Neural progenitor cell (in vitro differentiated cells): ENCODE data around the gene TMIGD3. TPM values are rescaled to one million over a fixed set of nuclear protein-coding genes. Genes with fewer than 3 reads are reported as not detected.

ENCODE experiments used
- DNase-seq: peaks from one replicate; pipeline ENCODE4 v3.0.0-alpha.2; 2016; ENCODE audit warnings: low spot score
- H2AFZ ChIP-seq: fragments of 200-600 bp; sonication (generic); replicated peaks from 2 replicates; pipeline ENCODE4 v1.6.1; 2016; ENCODE audit warnings: antibody characterized with exemption
- H3F3A ChIP-seq: fragments of 200-600 bp; sonication (generic); 2 replicates; pipeline ENCODE4 v1.6.1; 2016; ENCODE audit warnings: antibody characterized with exemption, low read depth
- H3K27ac ChIP-seq: fragments of 200-600 bp; sonication (generic); 2 replicates; pipeline ENCODE4 v1.5.1; 2016; ENCODE audit warnings: mild to moderate bottlenecking
- H3K27me3 ChIP-seq: fragments of 200-600 bp; sonication (generic); 2 replicates; pipeline ENCODE4 v1.6.1; 2016; ENCODE audit warnings: mild to moderate bottlenecking, moderate library complexity
- H3K36me3 ChIP-seq: fragments of 200-600 bp; sonication (generic); 2 replicates; pipeline ENCODE4 v1.5.1; 2016
- H3K4me1 ChIP-seq: fragments of 200-600 bp; sonication (generic); 2 replicates; pipeline ENCODE4 v1.6.1; 2016; ENCODE audit warnings: mixed run types
- H3K4me2 ChIP-seq: fragments of 200-600 bp; sonication (generic); 2 replicates; pipeline ENCODE4 v1.6.1; 2016
- H3K4me3 ChIP-seq: fragments of 200-600 bp; sonication (generic); 2 replicates; pipeline ENCODE4 v1.5.1; 2016
- H3K79me2 ChIP-seq: fragments of 200-600 bp; sonication (generic); 2 replicates; pipeline ENCODE4 v1.6.1; 2016; ENCODE audit warnings: low read depth
- H3K9ac ChIP-seq: fragments of 200-600 bp; sonication (generic); 2 replicates; pipeline ENCODE4 v1.6.1; 2016
- H3K9me3 ChIP-seq: fragments of 200-600 bp; sonication (generic); 2 replicates; pipeline ENCODE4 v1.5.1; 2016; ENCODE audit warnings: low read depth
- H4K20me1 ChIP-seq: fragments of 200-600 bp; sonication (generic); 2 replicates; pipeline ENCODE4 v1.6.1; 2016; ENCODE audit warnings: low read depth
- H3K27ac Mint-ChIP-seq: 3 replicates; pipeline ENCODE4 v1.8.0; 2021; ENCODE audit warnings: mixed read lengths
- H3K27me3 Mint-ChIP-seq: 2 replicates; pipeline ENCODE4 v1.8.0; 2022; ENCODE audit warnings: low read depth, mild to moderate bottlenecking, inconsistent platforms, moderate library complexity, mixed read lengths; ENCODE audit not compliant: insufficient read depth
- H3K36me3 Mint-ChIP-seq: 3 replicates; pipeline ENCODE4 v1.8.0; 2021; ENCODE audit warnings: mixed read lengths
- H3K4me1 Mint-ChIP-seq: 3 replicates; pipeline ENCODE4 v1.8.0; 2021; ENCODE audit warnings: mixed read lengths
- H3K4me3 Mint-ChIP-seq: 3 replicates; pipeline ENCODE4 v1.8.0; 2021; ENCODE audit warnings: mild to moderate bottlenecking, moderate library complexity, mixed read lengths
- H3K9me3 Mint-ChIP-seq: 3 replicates; pipeline ENCODE4 v1.8.0; 2020; ENCODE audit warnings: mixed read lengths
- EZH2 ChIP-seq: fragments of 200-600 bp; sonication (generic); IDR thresholded peaks from 2 replicates; pipeline ENCODE4 v1.6.1; 2017; ENCODE audit warnings: antibody characterized with exemption, mild to moderate bottlenecking, moderate library complexity
- EZH2phosphoT487 ChIP-seq: fragments of 200-600 bp; sonication (generic); IDR thresholded peaks from 2 replicates; pipeline ENCODE4 v1.6.1; 2017; ENCODE audit warnings: antibody characterized with exemption
- total RNA-seq: library from RNA; depleted of rRNA; stranded (reverse); fragments of >200 nt; gene quantifications from 2 replicates; pipeline ENCODE4 v1.2.3, GENCODE V29; 2015; ENCODE audit warnings: low replicate concordance
- TF ChIP-seq, protein P1 (sequence below): fragments of 200-600 bp; sonication (generic); IDR thresholded peaks from 2 replicates; pipeline ENCODE4 v1.5.1; 2017; ENCODE audit warnings: antibody characterized with exemption, mild to moderate bottlenecking

TMIGD3 gene
- total RNA-seq, 1 donor from 2014 or later = not detected

DNA sequence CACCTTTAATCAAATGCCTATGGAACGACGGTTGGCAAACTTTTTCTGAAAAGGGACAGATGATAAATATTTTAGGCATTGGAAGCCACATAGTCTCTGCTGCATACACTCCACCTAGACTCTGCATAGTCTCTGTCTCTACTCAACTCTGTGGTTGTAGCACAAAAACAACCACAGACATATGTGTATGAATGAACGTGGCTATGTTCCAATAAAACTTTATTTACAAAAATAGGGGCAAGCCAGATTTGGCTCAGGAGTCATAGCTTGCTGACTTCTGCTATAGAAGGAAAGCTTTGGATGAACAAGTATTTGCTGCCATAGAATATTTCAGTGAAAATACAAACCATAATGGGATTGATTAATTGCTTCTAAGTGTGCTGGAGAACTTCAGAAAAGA lies 37.5 kb upstream of the TMIGD3 start:
- H3K9ac ChIP-seq = no peak overlapping the region
- no peak overlapping the region for H3K27ac ChIP-seq
- Mint-ChIP-seq H3K27ac (no peak overlapping the region), H3K27me3 (peaks cover 2% of the 10 kb centered on the region), H3K4me1 (peaks cover 19% of the 10 kb centered on the region), H3K4me3 (no peak overlapping the region), H3K36me3 (no peaks in the 10 kb centered on the region), H3K9me3 (no peaks in the 10 kb centered on the region)
- H3F3A ChIP-seq = no peaks in the 10 kb centered on the region
- no peak overlapping the region for H2AFZ ChIP-seq
- peaks cover 8% of the 10 kb centered on the region for H3K4me1 ChIP-seq
- no peaks in the 10 kb centered on the region for H3K9me3 ChIP-seq
- no peak overlapping the region for H3K4me2 ChIP-seq
- no peak for TF ChIP-seq EZH2phosphoT487
- TF ChIP-seq EZH2 = no peak
- TF ChIP-seq, protein P1, sequence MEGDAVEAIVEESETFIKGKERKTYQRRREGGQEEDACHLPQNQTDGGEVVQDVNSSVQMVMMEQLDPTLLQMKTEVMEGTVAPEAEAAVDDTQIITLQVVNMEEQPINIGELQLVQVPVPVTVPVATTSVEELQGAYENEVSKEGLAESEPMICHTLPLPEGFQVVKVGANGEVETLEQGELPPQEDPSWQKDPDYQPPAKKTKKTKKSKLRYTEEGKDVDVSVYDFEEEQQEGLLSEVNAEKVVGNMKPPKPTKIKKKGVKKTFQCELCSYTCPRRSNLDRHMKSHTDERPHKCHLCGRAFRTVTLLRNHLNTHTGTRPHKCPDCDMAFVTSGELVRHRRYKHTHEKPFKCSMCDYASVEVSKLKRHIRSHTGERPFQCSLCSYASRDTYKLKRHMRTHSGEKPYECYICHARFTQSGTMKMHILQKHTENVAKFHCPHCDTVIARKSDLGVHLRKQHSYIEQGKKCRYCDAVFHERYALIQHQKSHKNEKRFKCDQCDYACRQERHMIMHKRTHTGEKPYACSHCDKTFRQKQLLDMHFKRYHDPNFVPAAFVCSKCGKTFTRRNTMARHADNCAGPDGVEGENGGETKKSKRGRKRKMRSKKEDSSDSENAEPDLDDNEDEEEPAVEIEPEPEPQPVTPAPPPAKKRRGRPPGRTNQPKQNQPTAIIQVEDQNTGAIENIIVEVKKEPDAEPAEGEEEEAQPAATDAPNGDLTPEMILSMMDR = no peak
- no peak for DNase-seq
- H3K79me2 ChIP-seq = no peaks in the 10 kb centered on the region
- H3K4me3 ChIP-seq = no peak overlapping the region
- H3K27me3 ChIP-seq = no peaks in the 10 kb centered on the region
- H3K36me3 ChIP-seq = no peaks in the 10 kb centered on the region
- H4K20me1 ChIP-seq = no peaks in the 10 kb centered on the region

DNA sequence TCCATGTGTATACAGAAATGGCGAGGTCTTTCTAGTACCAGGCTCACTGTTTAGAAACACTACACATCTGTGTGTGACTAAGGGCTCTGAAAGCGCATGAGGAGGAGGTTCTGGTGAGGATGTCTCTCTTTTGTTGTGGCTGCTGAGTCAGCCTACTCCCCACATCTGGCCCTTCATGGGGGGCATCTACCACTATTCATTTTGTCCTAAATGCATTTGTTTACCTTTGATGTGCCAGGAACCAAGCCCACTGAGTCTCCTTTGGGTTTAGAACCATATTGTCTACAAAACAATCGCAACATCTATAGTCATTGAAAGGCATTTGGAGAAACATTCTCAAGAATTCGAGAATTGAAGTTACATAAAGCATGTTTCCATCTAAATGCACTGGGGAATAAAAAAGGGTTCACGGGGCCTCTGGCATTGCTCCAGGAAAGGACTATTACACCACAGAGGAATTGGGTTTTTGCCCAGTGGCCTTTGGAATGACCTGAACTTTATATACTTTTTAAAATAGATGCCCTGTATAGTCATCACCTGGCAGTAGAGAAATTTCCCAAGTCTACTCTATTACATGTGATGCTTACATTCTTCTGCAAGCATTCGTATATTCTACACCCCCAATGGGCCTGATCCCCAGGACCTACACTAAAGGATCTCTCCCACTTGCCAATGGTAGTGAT lies 35.1 kb upstream of the TMIGD3 start:
- no peaks in the 10 kb centered on the region for H4K20me1 ChIP-seq
- H3K4me2 ChIP-seq = no peak overlapping the region
- no peak overlapping the region for H3K4me3 Mint-ChIP-seq
- no peaks in the 10 kb centered on the region for H3K36me3 Mint-ChIP-seq
- H3K9ac ChIP-seq = no peak overlapping the region
- H3F3A ChIP-seq = no peaks in the 10 kb centered on the region
- DNase-seq = no peak
- H3K36me3 ChIP-seq = no peaks in the 10 kb centered on the region
- no peaks in the 10 kb centered on the region for H3K79me2 ChIP-seq
- peak overlapping the region; percentile 40 for H2AFZ ChIP-seq
- peaks cover 2% of the 10 kb centered on the region for H3K27me3 Mint-ChIP-seq
- H3K27ac ChIP-seq = no peak overlapping the region
- no peak overlapping the region for H3K27ac Mint-ChIP-seq
- H3K9me3 ChIP-seq = no peaks in the 10 kb centered on the region
- H3K27me3 ChIP-seq = no peaks in the 10 kb centered on the region
- H3K4me1 ChIP-seq = peaks cover 8% of the 10 kb centered on the region
- peaks cover 28% of the 10 kb centered on the region for H3K4me1 Mint-ChIP-seq
- TF ChIP-seq EZH2 = no peak
- TF ChIP-seq EZH2phosphoT487 = no peak
- TF ChIP-seq, protein P1 = no peak
- no peak overlapping the region for H3K4me3 ChIP-seq
- no peaks in the 10 kb centered on the region for H3K9me3 Mint-ChIP-seq

DNA sequence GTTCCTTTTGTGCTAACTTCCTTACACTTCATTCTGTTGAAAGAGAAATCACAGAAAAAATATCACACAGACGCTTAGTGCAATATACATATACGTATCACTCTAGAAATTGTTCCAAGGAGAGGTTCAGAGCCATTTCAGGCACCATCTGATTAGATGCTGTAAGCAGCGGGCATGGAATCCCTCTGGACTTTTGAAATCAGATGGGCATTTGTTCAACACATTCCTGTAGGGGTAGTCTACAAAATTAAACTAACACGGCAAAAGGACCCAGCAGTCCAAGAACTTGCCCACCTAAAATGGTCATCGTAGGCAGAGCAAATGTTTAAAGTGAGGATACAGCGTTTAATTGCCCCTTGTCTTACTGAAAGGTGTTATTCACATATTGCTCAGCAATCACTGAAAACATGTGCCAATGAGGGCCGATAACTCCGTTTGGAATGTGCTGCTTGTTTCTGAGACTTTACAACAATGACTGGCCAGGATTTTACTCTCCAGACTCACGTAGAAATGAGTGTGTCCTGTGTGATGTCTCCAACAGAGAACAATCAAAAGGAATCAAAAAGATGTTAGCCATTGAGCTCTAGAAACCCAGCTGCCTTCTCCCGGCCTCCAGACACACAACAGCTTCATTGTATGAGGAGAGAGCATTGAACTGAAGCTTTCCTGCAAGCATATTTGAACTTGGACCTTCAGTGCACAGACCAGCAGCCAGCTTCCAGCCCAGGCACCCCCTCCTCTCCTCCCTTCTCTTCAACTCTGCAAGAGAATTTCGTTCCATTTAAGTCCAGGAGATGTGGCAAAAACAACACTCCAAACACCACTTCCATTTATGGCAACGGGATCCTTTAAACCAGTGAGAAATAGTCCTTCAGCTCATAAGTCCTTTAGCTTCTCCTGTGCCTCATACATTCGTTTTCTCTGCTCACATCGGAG lies 32.1 kb upstream of the TMIGD3 start:
- no peak overlapping the region for H3K9ac ChIP-seq
- Mint-ChIP-seq H3K4me3 (no peak overlapping the region), H3K27me3 (no peaks in the 10 kb centered on the region), H3K4me1 (peaks cover 15% of the 10 kb centered on the region), H3K36me3 (no peaks in the 10 kb centered on the region), H3K27ac (peak overlapping the region; percentile 16), H3K9me3 (peaks cover 7% of the 10 kb centered on the region)
- TF ChIP-seq, protein P1 = no peak
- no peak for TF ChIP-seq EZH2
- no peak for TF ChIP-seq EZH2phosphoT487
- no peaks in the 10 kb centered on the region for H4K20me1 ChIP-seq
- no peak for DNase-seq
- no peak overlapping the region for H3K4me3 ChIP-seq
- H3K4me2 ChIP-seq = no peak overlapping the region
- H3K36me3 ChIP-seq = no peaks in the 10 kb centered on the region
- H3K27ac ChIP-seq = no peak overlapping the region
- H3K9me3 ChIP-seq = peaks cover 2% of the 10 kb centered on the region
- no peaks in the 10 kb centered on the region for H3K27me3 ChIP-seq
- H2AFZ ChIP-seq = no peak overlapping the region
- peaks cover 8% of the 10 kb centered on the region for H3K4me1 ChIP-seq
- H3F3A ChIP-seq = no peaks in the 10 kb centered on the region
- H3K79me2 ChIP-seq = no peaks in the 10 kb centered on the region
